Gastrocnemius medialis (tissue), 4 donors: ENCODE measurements around the gene UNC45A. TPM values are rescaled to one million over a fixed set of nuclear protein-coding genes. Genes with fewer than 3 reads are reported as not detected.

Experiments
- ATAC-seq, 2 donors: fragments of 150-250 bp; one replicate each; pipeline ENCODE4 v1.9.1; 2016
- DNase-seq, 2 donors: peaks; one replicate each; pipeline ENCODE4 v3.0.0-alpha.2; 2019
- H3K27ac ChIP-seq, 4 donors: fragments of 200-600 bp; sonication (generic); 1 replicate in 1 of 4; 2 replicates in 3 of 4; pipeline ENCODE4 v1.5.1; 2016 to 2018; ENCODE audit warnings: mild to moderate bottlenecking in 2 of 4, moderate library complexity in 1 of 4
- H3K27me3 ChIP-seq, 3 donors: fragments of 200-600 bp; sonication (generic) in 2 of 3; 1 replicate in 1 of 3; 2 replicates in 2 of 3; pipeline versions ENCODE4 v1.5.1 to v1.6.0; 2016 to 2019; ENCODE audit warnings: mild to moderate bottlenecking in 1 of 3, moderate library complexity in 1 of 3
- H3K36me3 ChIP-seq, 2 donors: fragments of 200-600 bp; sonication (generic) in 1 of 2; one replicate each; pipeline ENCODE4 v1.5.1; 2017 to 2018
- H3K4me1 ChIP-seq, 2 donors: fragments of 200-600 bp; sonication (generic) in 1 of 2; one replicate each; pipeline ENCODE4 v1.5.1; 2016 to 2017; ENCODE audit warnings: mild to moderate bottlenecking in 2 of 2
- H3K4me3 ChIP-seq, 4 donors: fragments of 200-600 bp; sonication (generic) in 3 of 4; 1 replicate in 1 of 4; 2 replicates in 3 of 4; pipeline ENCODE4 v1.5.1; 2016 to 2019; ENCODE audit warnings: mild to moderate bottlenecking in 2 of 4
- H3K9me3 ChIP-seq, 3 donors: fragments of 200-600 bp; sonication (generic) in 2 of 3; 1 replicate in 1 of 3; 2 replicates in 2 of 3; pipeline ENCODE4 v1.5.1; 2016 to 2019
- CTCF ChIP-seq, 5 experiments: fragments of 450-650 bp in 3 of 5; fragments of 200-600 bp in 2 of 5; sonication (generic) in 2 of 5; IDR thresholded peaks in 4 of 5; conservative IDR thresholded peaks in 1 of 5; 1 replicate in 4 of 5; 2 replicates in 1 of 5; pipeline ENCODE4 v1.5.1; 2016 to 2019; ENCODE audit warnings: antibody characterized with exemption in 5 of 5, mild to moderate bottlenecking in 3 of 5, moderate library complexity in 3 of 5
- POLR2A ChIP-seq, 2 donors: fragments of 450-650 bp; IDR thresholded peaks; one replicate each; pipeline ENCODE4 v1.6.1; 2017; ENCODE audit warnings: antibody characterized with exemption in 2 of 2, mild to moderate bottlenecking in 2 of 2, moderate library complexity in 2 of 2
- in situ Hi-C, 4 donors: fragments of 200-750 bp; cut with MboI; loops; one replicate each; pipeline versions ENCODE4 v1.15.0 to v1.8.0; 2017; ENCODE audit warnings: low sequenced_read_pairs in 4 of 4
- intact Hi-C: fragments of 100-400 bp; cut with DNase I; formaldehyde crosslinking; loops from one replicate; pipeline ENCODE4 v1.15.1; 2023; ENCODE audit warnings: low total_unique reads
- total RNA-seq, 4 donors: library from RNA; depleted of rRNA; stranded (reverse); fragments of >200 nt; gene quantifications; one replicate each; pipeline versions ENCODE4 v1.1.0 to v1.2.3, GENCODE V29; 2016

The UNC45A gene
- total RNA-seq, 4 donors from 2014 or later: 6.8 to 9.6 (median 7.6) TPM

- Histone ChIP-seq H3K36me3 (peaks cover 0 to 74% of the 10 kb centered on the region in 2 donors), H3K4me1 (no peaks in the 10 kb centered on the region), H3K27ac (no peak overlapping the region), H3K9me3 (no peaks in the 10 kb centered on the region), H3K4me3 (no peak overlapping the region), H3K27me3 (no peaks in the 10 kb centered on the region)
- no peak for ATAC-seq
- intact Hi-C loops: no loop called here
- in situ Hi-C loops: no loop called here
- TF ChIP-seq CTCF (IDR thresholded peaks at IDR 0.05 in 4 of 5, conservative IDR thresholded peaks at IDR 0.05 in 1 of 5) (no peak), POLR2A (IDR thresholded peaks at IDR 0.05) (no peak)
- DNase-seq: no peak
Observed at GRCh38 chr15:91001209-91001608, 66.1 kb downstream of the UNC45A start.

Other genes with a start within 250 kb of the UNC45A start
- gene BLM, start 217.9 kb upstream of the UNC45A start, total RNA-seq: 10 to 100 TPM; 11.6 to 18.2 (median 14.5) TPM
- 100 to 1,000 TPM in 3 of 4 donors, 10 to 100 TPM in 1; 76.7 to 159 (median 118) TPM for gene FURIN, start 66.7 kb upstream of the UNC45A start, total RNA-seq
- gene FES, start 50.8 kb upstream of the UNC45A start, total RNA-seq: 10 to 100 TPM in 2 of 4 donors, 1 to 10 TPM in 2; 5.3 to 13.5 (median 10.1) TPM
- 100 to 1,000 TPM in 2 of 4 donors, 10 to 100 TPM in 2; 56.8 to 124 (median 92.4) TPM for gene MAN2A2, start 32.0 kb upstream of the UNC45A start, total RNA-seq
- gene HDDC3, start 2.7 kb upstream of the UNC45A start, total RNA-seq: 10 to 100 TPM; 13.4 to 22.2 (median 17.2) TPM
- gene RCCD1, start 19.6 kb downstream of the UNC45A start, total RNA-seq: 1 to 10 TPM; 1.4 to 4.8 (median 4.4) TPM
- gene PRC1, start 59.2 kb downstream of the UNC45A start, total RNA-seq: 1 to 10 TPM; 1.4 to 9.9 (median 4.9) TPM
- gene VPS33B, start 87.3 kb downstream of the UNC45A start, total RNA-seq: 1 to 10 TPM; 3.3 to 7.7 (median 4.3) TPM
- under 1 TPM; 0.36 to 0.89 (median 0.67) TPM for gene SV2B, start 165.0 kb downstream of the UNC45A start, total RNA-seq